Esophagus muscularis mucosa (tissue), 4 donors: Measurements from ENCODE around the gene ATXN3.

Source experiments
- CTCF ChIP-seq, 3 experiments: fragments of 200-600 bp in 2 of 3; fragments of 450-650 bp in 1 of 3; sonication (generic) in 2 of 3; IDR thresholded peaks; one replicate each; pipeline ENCODE4 v1.5.1; 2017 to 2019; ENCODE audit warnings: antibody characterized with exemption in 3 of 3, mild to moderate bottlenecking in 2 of 3, moderate library complexity in 1 of 3
- EP300 ChIP-seq: sonication (generic); formaldehyde crosslinking; IDR thresholded peaks from one replicate; pipeline ENCODE4 v1.6.1; 2017; ENCODE audit warnings: antibody characterized with exemption
- POLR2AphosphoS5 ChIP-seq, 2 donors: sonication (generic); formaldehyde crosslinking; IDR thresholded peaks; one replicate each; pipeline ENCODE4 v1.6.1; 2017; ENCODE audit warnings: antibody characterized with exemption in 2 of 2

- TF ChIP-seq POLR2AphosphoS5 (IDR thresholded peaks at IDR 0.05) (no peak), CTCF (IDR thresholded peaks at IDR 0.05) (no peak), EP300 (no peak)
Measured at GRCh38 chr14:92099802-92100201, 6.6 kb downstream of the ATXN3 start.
